GM23338 (cell line): ENCODE results near the gene MLLT10.

Source experiments
- CREB1 ChIP-seq: fragments of 250-450 bp; sonication (Bioruptor Pico); IDR thresholded peaks from 2 replicates; pipeline ENCODE4 v1.5.0; 2020; ENCODE audit warnings: low read depth, mild to moderate bottlenecking, moderate library complexity
- CTCF ChIP-seq, 2 experiments: fragments of 200-600 bp in 1 of 2; sonication (generic) in 1 of 2; conservative IDR thresholded peaks; 2 replicates each; pipeline versions ENCODE4 v1.5.1 to v1.6.1; 2016 to 2017; ENCODE audit warnings: antibody characterized with exemption in 2 of 2, low read depth in 2 of 2, mild to moderate bottlenecking in 2 of 2, moderate library complexity in 1 of 2
- ETS1 ChIP-seq: IDR thresholded peaks from 2 replicates; pipeline ENCODE4 v1.6.1; 2016; ENCODE audit warnings: antibody characterized with exemption
- EZH2 ChIP-seq: fragments of 200-600 bp; sonication (generic); IDR thresholded peaks from one replicate; pipeline ENCODE4 v1.8.0; 2017; ENCODE audit warnings: antibody characterized with exemption, mild to moderate bottlenecking, low read depth; ENCODE audit not compliant: unreplicated experiment
- EZH2phosphoT487 ChIP-seq: fragments of 200-600 bp; sonication (generic); IDR thresholded peaks from one replicate; pipeline ENCODE4 v1.8.1; 2018; ENCODE audit warnings: antibody characterized with exemption; ENCODE audit not compliant: unreplicated experiment
- NANOG ChIP-seq: IDR thresholded peaks from 2 replicates; pipeline ENCODE4 v1.6.1; 2016; ENCODE audit warnings: antibody characterized with exemption, borderline replicate concordance
- POLR2AphosphoS5 ChIP-seq: IDR thresholded peaks from 2 replicates; pipeline ENCODE4 v1.6.1; 2016; ENCODE audit warnings: antibody characterized with exemption, low read depth
- REST ChIP-seq: IDR thresholded peaks from one replicate; pipeline ENCODE4 v1.6.1; 2018; ENCODE audit warnings: antibody characterized with exemption; ENCODE audit not compliant: unreplicated experiment
- ZNF114 ChIP-seq: fragments of 250-450 bp; sonication (Bioruptor Pico); IDR thresholded peaks from 2 replicates; pipeline ENCODE4 v1.5.0; 2020; ENCODE audit warnings: mild to moderate bottlenecking, moderate library complexity

GRCh38 chr10:21520509-21520908, 13.5 kb upstream of the MLLT10 start:
- TF ChIP-seq CTCF (conservative IDR thresholded peaks at IDR 0.05; ENCODE audit: low read depth in 2 of 2) (no peak), EZH2phosphoT487 (no peak), NANOG (no peak), EZH2 (no peak), REST (no peak), POLR2AphosphoS5 (no peak), ZNF114 (CRISPR knock-in tag) (no peak), CREB1 (CRISPR knock-in tag) (no peak), ETS1 (no peak)
